ENCODE measurements around the gene PCDHGB6. TPM values are rescaled to one million over a fixed set of nuclear protein-coding genes. Genes with fewer than 3 reads are reported as not detected.
"Not testable (repeated sequence)": the region's sequence is repeated elsewhere in the genome, so short reads cannot be mapped to it uniquely, and the experiment has no call there.

The PCDHGB6 gene
- total RNA-seq, 1 experiment from 2014 or later = 6.0 TPM

- not testable (repeated sequence) for H3K14ac ChIP-seq (ENCODE audit: insufficient read depth, low read length); H3K27ac Mint-ChIP-seq; H2AK5ac ChIP-seq (ENCODE audit: insufficient read length, low read length); H3T11ph ChIP-seq (ENCODE audit: low read length); H2BK12ac ChIP-seq (ENCODE audit: insufficient read length, low read depth, low read length); H2BK20ac ChIP-seq (ENCODE audit: low read depth, low read length, poor library complexity, severe bottlenecking); H2BK120ac ChIP-seq (ENCODE audit: low read depth, low read length, poor library complexity, severe bottlenecking); H3K4me1 Mint-ChIP-seq; H3K4me1 ChIP-seq (ENCODE audit: insufficient read depth, low read length); H3K27me3 Mint-ChIP-seq (ENCODE audit: low read depth); H4K91ac ChIP-seq (ENCODE audit: insufficient read length, low read depth, low read length); H4K8ac ChIP-seq (replicated peaks; ENCODE audit: insufficient read length, low read depth, low read length); H3K4ac ChIP-seq (ENCODE audit: low read depth, low read length); H3K27ac ChIP-seq (ENCODE audit: insufficient read length, low read depth, low read length); H3K79me2 ChIP-seq (ENCODE audit: insufficient read depth, low read length); H3K23me2 ChIP-seq (ENCODE audit: insufficient read length, low read depth, low read length, poor library complexity, severe bottlenecking); H3K56ac ChIP-seq (ENCODE audit: insufficient read length, low read depth, low read length); H3K27me3 ChIP-seq (ENCODE audit: insufficient read depth, low read length); H3K9ac ChIP-seq (ENCODE audit: extremely low read depth, insufficient read length, low read length); H3K23ac ChIP-seq (ENCODE audit: insufficient read length, low read depth, low read length); H4K20me1 ChIP-seq (ENCODE audit: control insufficient read depth, insufficient read depth, insufficient read length); H3K18ac ChIP-seq (ENCODE audit: insufficient read length, low read depth, low read length); H4K5ac ChIP-seq (ENCODE audit: insufficient read length, low read depth, low read length); H2BK5ac ChIP-seq (ENCODE audit: insufficient read length, low read length); H2AFZ ChIP-seq (ENCODE audit: low read length); H2BK15ac ChIP-seq (ENCODE audit: low read depth, low read length); H3K79me1 ChIP-seq (ENCODE audit: insufficient read depth, low read depth, low read length, poor library complexity, severe bottlenecking); H3K4me2 ChIP-seq (ENCODE audit: insufficient read depth, insufficient read length, low read length)
- peak; percentile 47 for DNase-seq
- Mint-ChIP-seq H3K36me3 (ENCODE audit: insufficient read depth in 1 of 3, low read depth in 3 of 3) (peaks cover 26 to 51% (median 50%) of the 10 kb centered on the region in 3 experiments), H3K4me3 (peak within 1 kb of the TSS in 1 of 2 experiments; percentile 57; a peak in 2 of 5 replicates), H3K9me3 (peaks cover 54 to 72% of the 10 kb centered on the region in 2 experiments)
- H3K9me3 ChIP-seq (ENCODE audit: control insufficient read depth, low read depth, low read length) = peaks cover 36% of the 10 kb centered on the region
- peak; percentile 61 for TF ChIP-seq CTCF (conservative IDR thresholded peaks at IDR 0.05)
- no CpG with 5 or more reads among the region's 43 CpGs for WGBS (ENCODE audit: extremely low coverage, insufficient read length, low lambda C conversion rate)
These were observed 9.9 kb upstream of the PCDHGB6 start, which contains the start of gene PCDHGB5 for GRCh38 chr5:141397756-141398551. Gene PCDHGB5 (plus strand): TSS chr5:141397947. CDS start chr5:141398128, 181 bp downstream.
